SW480 (cell line): ENCODE results near the gene SYNPO.
A peak's percentile ranks its signal among the peaks of the same experiment; 100 is the strongest.

Experiments
- DNase-seq: peaks from one replicate; pipeline ENCODE4 v3.0.0-alpha.2; 2016; ENCODE audit warnings: low spot score

SYNPO gene

DNA sequence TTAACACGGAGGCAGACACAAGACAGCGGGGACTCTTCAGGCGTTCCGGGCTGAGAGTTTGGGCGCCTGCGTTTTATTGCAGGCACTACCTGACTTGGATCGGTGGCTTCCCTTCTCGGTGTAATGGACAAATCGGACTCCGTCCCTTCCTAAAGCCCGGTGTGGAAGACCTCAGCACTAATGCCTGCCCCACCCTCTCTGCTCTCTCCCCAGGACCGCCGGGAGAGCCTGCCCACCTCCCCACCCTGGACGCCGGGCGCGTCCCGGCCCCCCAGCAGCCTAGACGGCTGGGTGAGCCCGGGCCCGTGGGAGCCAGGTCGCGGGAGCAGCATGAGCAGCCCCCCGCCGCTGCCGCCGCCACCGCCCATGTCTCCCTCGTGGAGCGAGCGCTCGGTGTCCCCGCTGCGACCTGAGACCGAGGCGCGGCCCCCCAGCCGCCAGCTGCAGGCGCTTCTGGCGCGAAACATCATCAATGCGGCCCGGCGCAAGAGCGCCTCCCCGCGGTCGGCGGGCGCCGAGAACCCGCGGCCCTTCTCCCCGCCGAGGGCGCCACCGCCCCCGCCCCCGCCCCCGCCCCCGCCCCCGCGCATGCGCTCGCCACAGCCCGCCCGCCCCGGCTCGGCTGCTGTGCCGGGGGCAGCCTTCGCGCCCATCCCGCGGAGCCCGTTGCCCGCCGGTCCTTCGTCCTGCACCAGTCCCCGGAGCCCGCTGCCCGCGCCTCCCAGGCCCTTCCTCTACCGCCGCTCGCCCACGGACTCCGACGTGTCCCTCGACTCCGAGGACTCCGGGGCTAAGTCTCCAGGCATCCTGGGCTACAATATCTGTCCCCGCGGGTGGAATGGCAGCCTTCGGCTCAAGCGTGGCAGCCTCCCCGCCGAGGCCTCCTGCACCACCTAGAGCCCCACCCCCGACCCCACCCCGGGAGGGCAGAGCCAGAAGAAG, 16.0 kb downstream of the SYNPO start:
- DNase-seq = peak; percentile 56

DNA sequence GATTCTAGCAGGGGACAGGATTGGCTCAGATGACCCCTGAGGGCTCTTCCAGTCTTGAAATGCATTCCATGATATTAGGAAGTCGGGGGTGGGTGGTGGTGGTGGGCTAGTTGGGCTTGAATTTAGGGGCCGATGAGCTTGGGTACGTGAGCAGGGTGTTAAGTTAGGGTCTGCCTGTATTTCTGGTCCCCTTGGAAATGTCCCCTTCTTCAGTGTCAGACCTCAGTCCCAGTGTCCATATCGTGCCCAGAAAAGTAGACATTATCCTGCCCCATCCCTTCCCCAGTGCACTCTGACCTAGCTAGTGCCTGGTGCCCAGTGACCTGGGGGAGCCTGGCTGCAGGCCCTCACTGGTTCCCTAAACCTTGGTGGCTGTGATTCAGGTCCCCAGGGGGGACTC, 17.7 kb downstream of the SYNPO start:
- DNase-seq = no peak

DNA sequence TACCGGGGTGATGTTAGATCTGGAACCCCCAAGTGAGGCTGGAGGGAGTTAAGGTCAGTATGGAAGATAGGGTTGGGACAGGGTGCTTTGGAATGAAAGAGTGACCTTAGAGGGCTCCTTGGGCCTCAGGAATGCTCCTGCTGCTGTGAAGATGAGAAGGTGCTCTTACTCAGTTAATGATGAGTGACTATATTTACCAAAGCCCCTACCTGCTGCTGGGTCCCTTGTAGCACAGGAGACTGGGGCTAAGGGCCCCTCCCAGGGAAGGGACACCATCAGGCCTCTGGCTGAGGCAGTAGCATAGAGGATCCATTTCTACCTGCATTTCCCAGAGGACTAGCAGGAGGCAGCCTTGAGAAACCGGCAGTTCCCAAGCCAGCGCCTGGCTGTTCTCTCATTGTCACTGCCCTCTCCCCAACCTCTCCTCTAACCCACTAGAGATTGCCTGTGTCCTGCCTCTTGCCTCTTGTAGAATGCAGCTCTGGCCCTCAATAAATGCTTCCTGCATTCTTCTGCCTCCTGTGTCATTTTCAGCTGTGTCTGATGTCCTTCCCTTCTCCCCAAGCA, 18.3 kb downstream of the SYNPO start:
- DNase-seq = no peak

DNA sequence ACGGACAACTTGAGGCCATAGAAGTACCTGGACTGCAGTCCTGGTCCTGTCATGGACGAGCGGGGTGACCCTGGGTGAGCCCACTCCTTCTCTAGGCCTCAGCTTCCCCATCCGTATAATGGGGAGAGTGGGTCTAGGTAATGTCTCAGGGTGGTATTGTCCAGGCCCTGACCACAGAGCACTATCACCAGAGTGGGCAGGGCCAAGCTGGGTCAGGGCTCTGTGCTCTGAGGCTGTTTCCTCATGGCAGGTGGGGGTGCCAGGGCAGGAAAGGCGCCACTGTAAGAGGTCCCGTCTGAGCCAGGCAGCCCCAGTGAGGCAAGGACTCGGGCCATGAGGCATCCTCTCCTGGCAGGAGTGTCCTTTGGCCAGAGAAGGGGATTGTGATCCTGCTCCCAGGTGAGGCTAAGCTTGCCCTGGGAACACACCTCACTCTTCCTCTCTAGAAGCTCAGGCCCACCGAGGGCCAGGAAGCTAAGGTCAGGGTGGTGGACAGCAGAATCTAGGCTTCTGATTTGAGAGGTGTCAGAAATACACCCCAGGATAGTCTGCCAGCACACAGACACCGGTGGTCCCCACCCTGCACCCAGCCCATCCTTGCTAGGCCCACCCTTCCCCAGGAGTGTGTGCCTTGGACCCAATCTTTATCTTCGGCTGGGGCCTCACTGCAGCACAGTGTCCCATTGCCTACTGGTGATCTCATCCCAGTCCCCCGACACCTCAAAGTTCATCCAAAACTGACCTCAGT, 19.1 kb downstream of the SYNPO start:
- no peak for DNase-seq

DNA sequence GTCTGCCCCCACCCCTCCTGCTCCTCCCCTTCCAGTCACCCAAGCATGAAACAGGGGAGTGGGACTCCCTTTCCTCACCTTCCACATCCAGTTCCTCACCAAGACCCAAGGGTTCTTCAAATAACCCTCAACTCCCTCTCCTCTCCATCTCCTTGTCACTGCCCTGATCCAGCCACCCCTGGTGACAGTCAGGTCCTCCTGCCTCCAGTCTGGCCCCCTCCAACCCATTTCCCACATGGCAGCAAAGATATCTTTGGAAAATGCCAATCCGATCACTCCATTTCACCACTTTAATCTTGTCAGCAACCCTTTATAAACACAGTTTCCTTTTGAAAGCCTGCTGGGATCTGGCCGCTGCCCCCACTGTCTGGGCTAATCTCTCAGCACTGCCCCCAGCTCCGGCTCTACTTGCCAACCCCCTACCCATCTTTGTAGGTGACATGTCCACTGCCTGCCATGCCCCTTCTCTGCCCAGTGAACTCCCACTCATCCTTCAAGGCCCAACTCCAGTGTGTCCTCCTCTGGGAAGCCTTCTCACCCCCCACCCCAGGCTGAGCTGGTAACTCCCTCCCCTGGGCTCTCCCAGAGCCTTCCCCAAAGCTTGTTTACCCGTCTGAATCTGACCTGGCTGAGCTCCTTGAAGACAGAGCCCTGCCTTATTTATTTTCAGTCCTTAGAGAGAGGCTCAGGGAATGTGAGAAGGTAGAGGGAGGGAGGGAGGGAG, 19.8 kb downstream of the SYNPO start:
- no peak for DNase-seq

DNA sequence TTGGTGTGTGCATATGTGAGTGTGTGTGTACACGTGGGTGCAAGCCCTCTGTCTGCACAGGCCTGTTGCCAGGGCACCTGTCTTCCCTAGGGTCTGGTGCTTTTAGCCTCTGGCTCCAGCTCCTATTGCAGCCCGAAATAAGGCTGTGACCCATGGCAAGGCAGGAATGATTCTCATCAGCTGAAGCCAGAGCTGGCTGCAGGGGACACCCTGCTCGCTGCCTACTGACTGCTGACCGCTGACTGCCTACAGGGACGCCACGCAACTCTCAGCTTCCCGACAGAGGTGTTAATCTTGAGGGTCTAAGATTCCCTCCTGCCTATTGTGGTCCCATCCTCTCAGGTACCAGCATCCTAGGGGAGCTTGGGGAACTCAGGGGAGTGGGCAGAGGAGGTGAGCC, 20.6 kb downstream of the SYNPO start, which contains the start of gene MYOZ3:
TSS of gene MYOZ3 (plus strand) at position 166 of the 400 bp plus-strand sequence. CDS start 1,691 bp downstream, outside the sequence.
- DNase-seq = no peak

DNA sequence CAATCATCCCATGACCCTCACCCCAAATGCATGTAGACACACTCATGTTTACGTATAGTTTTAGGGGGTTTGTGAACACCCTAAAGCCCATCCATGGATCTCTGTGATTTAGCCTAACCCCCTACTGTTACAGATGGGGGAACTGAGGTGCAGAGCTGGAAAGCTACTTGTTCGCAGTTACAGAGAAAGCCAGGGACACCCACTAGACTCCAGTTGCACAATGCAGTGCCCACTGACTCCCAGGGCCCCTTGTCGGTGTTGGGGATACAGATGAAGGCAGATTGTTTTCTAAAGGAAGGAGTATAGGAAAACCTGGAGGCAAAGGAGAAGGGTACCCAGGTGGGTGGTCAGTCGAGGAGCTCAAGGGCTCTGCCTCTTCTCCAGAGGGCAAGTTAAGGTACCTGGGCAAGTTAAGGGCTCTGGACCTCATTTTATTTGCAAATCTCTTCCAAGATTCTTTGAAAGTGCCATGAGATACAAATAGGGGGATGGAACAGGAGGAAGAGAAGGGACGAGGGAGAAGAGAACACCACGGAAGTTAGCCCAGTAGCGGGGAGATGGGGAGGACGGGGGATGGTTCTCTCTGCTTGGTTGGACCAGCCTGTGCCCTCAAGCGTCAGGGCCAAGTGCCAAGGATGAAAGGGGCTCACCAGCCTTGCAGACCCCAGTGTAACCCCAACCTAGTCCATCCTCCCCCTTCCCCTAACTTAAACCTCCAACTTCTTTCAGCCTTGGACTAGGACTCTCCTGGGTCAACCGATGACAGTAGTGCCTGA, 21.5 kb downstream of the SYNPO start:
- no peak for DNase-seq

DNA sequence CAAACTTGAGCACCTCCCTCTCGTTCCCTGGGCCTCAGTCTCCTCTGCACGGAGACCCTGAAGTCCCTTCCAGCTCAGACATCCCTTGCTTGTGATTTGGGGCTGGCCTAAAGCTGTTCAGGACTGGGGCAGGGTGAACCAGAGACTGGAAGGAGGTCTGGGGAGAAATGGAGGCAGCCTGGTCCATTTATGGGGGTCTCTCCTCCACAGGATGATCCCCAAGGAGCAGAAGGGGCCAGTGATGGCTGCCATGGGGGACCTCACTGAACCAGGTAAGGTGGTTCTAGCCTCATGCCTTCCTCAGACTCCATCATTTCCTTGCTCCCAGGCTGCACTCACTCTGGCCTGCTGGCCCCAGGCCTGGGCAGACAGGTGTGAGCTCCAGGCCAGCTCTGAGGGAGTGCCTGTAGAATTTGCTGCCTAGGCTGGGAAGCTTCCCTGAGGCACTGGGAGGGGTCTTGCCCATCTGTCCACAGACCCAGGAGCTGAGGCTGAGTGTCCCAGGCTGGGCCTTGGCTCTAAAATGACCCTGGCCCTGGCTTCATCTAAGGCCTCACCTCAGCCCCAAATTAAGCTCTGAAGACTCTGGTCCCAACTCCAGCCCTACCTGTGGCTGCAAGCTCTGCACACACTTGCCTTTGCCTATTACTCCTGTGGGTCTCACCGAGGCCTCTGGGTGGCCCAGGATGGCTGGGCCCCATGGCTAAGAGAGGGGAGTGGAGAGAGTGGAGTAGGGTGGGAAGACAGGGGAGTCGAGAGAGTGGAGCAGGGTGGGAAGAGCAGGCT, 22.5 kb downstream of the SYNPO start:
- DNase-seq = no peak

DNA sequence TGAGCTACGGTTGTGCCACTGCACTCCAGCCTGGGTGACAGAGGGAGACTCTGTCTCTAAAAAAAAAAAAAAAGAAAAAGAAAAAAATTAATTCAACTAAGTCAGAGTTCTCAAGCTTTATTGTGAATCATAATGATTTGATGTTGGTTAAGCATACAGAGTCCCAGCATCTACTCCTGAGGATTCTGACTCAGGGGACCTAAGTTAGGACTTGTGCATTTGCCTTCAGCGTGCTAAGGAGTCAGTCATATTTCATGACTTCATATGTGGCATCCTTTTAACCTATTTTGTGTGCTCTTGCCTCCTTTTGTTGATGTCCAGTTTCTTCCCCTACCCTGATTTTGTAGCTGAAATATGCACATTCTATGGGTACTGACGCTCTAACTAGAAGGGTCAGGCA, 23.5 kb downstream of the SYNPO start:
- DNase-seq = no peak

DNA sequence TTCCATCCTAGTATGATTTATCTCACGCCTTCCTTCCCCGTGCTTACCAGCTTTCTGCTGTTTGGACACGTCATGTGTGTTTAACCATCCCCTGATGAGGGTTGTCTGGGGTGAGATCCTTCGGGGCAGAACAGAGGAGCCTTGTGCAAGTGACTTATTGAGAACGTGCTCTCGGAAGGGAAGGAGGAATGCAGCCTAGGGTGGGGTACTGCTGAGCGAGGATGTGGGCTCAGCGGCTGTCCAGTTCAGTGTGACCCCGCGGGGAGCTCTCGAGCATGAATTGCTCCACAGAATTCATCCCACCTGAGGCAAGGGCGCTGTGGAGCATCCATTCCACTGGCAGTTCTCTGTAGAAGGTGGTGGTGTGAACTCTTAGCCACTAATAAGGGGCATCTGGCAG, 24.6 kb downstream of the SYNPO start:
- DNase-seq = no peak

DNA sequence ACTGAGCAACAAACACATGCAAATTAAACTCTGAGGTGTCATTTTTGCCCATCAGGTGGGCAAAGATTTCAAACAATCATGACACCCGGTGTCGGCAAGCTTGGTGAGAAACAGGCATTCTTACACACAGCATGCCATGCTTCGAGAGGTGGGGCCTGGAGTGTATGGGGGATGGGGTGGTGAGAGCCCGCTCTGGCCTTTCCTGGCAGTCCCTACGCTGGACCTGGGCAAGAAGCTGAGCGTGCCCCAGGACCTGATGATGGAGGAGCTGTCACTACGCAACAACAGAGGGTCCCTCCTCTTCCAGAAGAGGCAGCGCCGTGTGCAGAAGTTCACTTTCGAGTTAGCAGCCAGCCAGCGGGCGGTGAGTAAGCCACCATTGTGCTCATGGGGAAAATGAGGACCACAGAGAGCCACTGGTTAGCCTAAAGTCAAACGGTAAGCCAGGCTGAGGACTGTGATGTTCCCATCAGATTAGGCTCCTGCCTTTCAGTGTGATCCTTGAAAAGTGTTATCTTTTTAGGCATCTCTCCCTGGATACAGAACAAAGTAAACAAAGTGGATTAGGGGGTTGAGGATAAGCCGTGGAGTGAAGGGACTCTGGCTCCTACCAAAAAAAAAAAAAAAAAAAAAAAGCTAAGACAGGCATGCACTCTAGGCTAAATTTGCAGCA, 30.0 kb downstream of the SYNPO start:
- no peak for DNase-seq

DNA sequence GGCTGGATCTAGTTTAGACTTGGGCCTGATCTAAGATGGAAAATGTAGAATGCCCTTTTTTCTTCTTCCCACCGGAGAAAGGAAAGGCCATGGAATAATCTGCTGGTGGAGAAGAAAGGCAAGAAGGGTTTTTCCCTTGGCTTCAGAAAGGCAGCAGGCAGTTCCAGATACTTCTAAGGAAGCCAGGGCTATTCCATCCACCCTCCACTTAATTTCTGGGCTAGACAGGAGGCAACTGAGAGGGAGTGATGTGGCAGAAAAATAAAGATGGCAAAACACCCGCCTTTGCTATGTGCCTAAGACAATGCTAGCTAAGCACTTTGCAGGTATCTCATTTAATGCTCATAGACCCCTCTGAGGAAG, 30.5 kb downstream of the SYNPO start:
- no peak for DNase-seq

DNA sequence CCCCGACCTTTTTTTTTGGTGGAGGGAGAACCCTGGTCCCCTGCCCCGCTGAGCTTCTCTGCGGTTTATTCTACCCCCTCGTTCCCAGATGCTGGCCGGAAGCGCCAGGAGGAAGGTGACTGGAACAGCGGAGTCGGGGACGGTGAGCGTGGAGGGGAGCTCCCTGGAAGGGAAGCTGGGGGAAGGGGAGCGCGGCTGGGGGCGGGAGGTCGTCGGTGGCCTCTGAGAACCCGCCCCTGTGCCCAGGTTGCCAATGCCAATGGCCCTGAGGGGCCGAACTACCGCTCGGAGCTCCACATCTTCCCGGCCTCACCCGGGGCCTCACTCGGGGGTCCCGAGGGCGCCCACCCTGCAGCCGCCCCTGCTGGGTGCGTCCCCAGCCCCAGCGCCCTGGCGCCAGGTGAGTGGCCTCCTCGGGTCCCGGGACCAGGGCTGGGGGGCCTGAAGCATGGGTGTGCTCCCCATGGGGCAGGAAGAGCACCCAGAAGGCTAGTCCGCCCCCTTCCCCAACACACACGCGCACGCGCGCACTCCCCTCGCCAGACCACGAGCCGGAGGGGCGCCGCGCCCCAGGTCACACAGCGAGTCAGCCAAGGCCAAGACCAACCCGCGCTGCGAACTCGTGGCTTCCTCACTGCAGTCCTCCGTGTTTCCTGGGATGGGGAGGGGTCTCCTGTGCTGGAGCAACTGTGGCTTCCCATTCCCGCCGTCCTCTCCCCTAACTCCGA, 31.2 kb downstream of the SYNPO start:
- no peak for DNase-seq

DNA sequence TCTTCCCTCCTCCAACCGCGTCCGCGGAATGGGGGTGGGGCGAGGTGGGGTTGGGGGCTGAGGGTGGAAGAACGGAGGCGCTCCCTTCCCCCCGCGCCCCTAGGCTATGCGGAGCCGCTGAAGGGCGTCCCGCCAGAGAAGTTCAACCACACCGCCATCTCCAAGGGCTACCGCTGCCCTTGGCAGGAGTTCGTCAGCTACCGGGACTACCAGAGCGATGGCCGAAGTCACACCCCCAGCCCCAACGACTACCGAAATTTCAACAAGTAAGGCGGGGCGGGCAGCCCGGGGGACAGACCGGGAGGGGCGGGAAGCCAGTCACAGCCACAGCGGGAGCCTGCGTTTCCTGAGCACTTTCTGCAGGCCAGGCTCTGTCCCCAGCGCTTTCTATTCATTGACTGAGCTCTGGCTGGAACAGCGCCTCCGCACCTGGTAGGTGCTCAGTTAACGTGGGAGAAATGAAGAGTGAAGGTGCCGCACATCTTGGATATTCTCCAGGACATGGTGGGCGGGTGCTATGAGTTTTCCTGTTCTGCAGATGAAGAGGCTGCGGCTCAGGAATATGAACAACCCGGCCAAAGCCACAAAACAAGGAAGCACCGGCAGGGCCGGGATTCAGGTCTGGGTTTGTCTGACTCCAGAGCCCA, 31.9 kb downstream of the SYNPO start:
- DNase-seq = no peak

DNA sequence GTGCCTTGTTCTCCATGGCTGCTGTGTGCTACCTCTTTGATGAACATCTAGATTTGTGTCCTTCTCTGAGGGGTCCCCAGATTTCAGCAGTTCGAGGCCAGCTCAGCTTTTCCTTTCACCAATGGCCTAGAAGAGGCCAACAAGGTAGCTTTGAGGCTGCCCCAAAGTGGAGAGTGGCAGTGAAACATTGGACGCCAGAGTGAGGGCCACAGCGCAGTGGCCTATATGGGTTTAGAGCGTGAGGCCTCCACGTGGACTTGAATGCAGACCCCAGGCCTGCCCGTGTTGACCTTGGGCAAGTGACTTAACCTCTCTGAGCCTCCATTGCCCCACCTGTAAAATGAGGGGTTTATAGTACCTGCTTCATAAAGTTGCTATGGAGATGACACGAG, 32.4 kb downstream of the SYNPO start:
- DNase-seq = no peak

DNA sequence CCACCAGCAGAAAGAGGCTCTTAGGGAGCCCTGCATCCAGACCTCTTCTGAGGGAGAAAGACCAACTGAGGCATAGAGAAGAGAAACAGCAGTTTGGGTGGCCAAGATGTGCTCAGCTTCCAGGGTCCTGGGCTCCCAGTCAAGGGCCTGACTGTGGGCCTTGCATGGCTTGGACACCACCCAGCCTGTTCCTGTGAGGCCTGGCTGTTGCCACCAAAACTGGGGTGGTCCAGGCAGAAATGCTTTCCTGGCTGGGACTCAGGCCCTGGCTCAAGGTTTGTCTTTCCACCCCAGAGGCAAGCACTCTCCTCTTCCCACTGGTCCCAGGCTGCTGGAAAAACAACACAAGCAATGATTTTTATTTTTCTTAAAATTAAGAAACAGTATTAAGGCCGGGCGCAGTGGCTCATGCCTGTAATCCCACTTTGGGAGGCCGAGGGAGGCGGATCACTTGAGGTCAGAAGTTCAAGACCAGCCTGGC, 33.9 kb downstream of the SYNPO start:
- no peak for DNase-seq

DNA sequence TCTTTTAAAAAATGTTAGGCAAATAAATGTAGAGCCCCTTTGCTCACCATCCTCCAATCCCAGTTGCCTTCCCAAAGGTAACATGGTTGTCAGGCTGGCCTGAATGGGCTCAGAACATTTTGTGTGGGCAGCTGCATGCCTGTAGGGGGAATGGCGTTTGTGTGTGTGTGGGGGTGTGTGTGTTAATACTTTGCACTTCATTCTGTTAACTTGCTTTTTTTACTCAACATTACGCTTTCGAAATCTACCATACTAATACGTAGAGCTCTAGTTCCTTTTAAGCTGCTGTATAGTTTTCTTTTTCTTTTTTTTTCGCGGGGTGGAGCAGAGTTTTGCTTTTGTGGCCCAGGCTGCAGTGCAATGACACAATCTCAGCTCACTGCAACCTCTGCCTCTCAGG, 34.6 kb downstream of the SYNPO start:
- no peak for DNase-seq

DNA sequence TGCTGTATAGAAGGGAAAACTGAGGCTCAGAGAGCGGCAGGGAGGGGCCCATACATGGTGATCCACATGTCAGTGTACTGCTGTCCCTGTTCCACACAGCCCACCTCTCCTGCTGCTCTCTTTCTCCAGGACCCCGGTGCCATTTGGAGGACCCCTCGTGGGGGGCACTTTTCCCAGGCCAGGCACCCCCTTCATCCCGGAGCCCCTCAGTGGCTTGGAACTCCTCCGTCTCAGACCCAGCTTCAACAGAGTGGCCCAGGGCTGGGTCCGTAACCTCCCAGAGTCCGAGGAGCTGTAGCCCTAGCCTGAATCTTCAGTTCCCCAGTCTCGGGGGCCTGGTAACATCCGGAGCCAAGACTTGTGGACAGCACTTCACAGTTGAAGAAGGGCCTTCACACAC, 36.1 kb downstream of the SYNPO start:
- no peak for DNase-seq

DNA sequence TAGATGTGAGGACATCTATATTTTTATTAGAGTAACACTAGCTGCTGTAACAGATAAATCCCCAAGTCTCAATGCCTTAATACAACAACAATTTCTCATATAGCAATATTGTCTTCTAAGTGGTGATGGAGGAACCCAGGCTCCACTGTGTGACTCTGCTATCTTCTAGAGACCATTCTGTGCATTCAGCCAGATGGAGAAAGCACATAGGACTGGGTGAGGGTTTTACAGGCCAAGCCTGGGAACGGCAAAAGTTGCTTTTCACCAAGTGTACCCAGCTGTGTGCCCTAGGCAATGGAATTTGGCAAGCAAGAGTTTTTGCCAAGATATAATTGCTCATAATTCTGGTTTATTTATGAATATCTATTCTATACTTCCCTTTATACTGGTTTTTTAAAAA, 48.7 kb downstream of the SYNPO start:
- no peak for DNase-seq
